Measurements from ENCODE around the gene SSBP3. TPM values are rescaled to one million over a fixed set of nuclear protein-coding genes. Genes with fewer than 3 reads are reported as not detected.
A peak's percentile ranks its signal among the peaks of the same experiment; 100 is the strongest.

The SSBP3 gene
- total and polyA plus RNA-seq, 9 of the 15 experiments (the other 6 are each of a cell fraction or from before 2014, with no cell fraction given), result 8.7 to 108 (median 33.8) TPM

DNA sequence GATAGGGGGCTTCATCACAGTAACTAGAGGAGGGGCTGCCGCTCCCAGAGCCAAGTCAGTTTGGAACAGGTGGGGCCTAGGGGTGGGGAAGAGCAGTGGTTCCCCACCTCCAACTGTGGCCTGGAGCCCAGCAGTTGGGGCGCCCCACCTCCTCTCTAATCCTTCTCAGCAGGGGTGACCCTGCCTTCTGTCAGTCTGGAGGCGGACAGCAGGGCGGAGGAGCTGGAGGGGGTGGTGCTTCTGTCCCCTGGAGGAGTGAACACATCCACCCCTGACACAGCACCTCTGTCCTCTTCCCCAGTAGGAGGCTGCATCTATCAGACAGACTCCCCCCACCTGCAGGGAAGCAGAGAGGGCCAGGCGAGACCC is 132.4 kb downstream of the SSBP3 start (continued):
- TF ChIP-seq ZNF274 (IDR thresholded peaks at IDR 0.05; ENCODE audit: borderline replicate concordance, low read depth, low read length) (no peak), ESRRB (CRISPR knock-in tag; IDR thresholded peaks at IDR 0.05; ENCODE audit: borderline replicate concordance) (no peak), MAFG (tag; conservative IDR thresholded peaks at IDR 0.05) (no peak), FOXK2 (conservative IDR thresholded peaks at IDR 0.05 in 1 of 2, IDR thresholded peaks at IDR 0.05 in 1 of 2; ENCODE audit: low read depth in 2 of 2) (0 out of 4 replicates have a peak, but pooled peaks of 1 of the 2 experiments have one; percentile 23), ZBTB7A (IDR thresholded peaks at IDR 0.05; ENCODE audit: borderline replicate concordance, control insufficient read depth, low read depth, low read length) (peak; percentile 45; the same call in 1 of the 2 replicates), POLR2AphosphoS2 (IDR thresholded peaks at IDR 0.05; ENCODE audit: low read length) (no peak), ZNF717 (CRISPR knock-in tag; IDR thresholded peaks at IDR 0.05) (no peak)
- TF ChIP-seq, protein P1, sequence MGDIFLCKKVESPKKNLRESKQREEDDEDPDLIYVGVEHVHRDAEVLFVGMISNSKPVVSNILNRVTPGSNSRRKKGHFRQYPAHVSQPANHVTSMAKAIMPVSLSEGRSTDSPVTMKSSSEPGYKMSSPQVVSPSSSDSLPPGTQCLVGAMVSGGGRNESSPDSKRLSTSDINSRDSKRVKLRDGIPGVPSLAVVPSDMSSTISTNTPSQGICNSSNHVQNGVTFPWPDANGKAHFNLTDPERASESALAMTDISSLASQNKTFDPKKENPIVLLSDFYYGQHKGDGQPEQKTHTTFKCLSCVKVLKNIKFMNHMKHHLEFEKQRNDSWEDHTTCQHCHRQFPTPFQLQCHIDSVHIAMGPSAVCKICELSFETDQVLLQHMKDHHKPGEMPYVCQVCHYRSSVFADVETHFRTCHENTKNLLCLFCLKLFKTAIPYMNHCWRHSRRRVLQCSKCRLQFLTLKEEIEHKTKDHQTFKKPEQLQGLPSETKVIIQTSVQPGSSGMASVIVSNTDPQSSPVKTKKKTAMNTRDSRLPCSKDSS (IDR thresholded peaks at IDR 0.05; ENCODE audit: low read depth, partially characterized antibody), result no peak
- TF ChIP-seq, protein P2, sequence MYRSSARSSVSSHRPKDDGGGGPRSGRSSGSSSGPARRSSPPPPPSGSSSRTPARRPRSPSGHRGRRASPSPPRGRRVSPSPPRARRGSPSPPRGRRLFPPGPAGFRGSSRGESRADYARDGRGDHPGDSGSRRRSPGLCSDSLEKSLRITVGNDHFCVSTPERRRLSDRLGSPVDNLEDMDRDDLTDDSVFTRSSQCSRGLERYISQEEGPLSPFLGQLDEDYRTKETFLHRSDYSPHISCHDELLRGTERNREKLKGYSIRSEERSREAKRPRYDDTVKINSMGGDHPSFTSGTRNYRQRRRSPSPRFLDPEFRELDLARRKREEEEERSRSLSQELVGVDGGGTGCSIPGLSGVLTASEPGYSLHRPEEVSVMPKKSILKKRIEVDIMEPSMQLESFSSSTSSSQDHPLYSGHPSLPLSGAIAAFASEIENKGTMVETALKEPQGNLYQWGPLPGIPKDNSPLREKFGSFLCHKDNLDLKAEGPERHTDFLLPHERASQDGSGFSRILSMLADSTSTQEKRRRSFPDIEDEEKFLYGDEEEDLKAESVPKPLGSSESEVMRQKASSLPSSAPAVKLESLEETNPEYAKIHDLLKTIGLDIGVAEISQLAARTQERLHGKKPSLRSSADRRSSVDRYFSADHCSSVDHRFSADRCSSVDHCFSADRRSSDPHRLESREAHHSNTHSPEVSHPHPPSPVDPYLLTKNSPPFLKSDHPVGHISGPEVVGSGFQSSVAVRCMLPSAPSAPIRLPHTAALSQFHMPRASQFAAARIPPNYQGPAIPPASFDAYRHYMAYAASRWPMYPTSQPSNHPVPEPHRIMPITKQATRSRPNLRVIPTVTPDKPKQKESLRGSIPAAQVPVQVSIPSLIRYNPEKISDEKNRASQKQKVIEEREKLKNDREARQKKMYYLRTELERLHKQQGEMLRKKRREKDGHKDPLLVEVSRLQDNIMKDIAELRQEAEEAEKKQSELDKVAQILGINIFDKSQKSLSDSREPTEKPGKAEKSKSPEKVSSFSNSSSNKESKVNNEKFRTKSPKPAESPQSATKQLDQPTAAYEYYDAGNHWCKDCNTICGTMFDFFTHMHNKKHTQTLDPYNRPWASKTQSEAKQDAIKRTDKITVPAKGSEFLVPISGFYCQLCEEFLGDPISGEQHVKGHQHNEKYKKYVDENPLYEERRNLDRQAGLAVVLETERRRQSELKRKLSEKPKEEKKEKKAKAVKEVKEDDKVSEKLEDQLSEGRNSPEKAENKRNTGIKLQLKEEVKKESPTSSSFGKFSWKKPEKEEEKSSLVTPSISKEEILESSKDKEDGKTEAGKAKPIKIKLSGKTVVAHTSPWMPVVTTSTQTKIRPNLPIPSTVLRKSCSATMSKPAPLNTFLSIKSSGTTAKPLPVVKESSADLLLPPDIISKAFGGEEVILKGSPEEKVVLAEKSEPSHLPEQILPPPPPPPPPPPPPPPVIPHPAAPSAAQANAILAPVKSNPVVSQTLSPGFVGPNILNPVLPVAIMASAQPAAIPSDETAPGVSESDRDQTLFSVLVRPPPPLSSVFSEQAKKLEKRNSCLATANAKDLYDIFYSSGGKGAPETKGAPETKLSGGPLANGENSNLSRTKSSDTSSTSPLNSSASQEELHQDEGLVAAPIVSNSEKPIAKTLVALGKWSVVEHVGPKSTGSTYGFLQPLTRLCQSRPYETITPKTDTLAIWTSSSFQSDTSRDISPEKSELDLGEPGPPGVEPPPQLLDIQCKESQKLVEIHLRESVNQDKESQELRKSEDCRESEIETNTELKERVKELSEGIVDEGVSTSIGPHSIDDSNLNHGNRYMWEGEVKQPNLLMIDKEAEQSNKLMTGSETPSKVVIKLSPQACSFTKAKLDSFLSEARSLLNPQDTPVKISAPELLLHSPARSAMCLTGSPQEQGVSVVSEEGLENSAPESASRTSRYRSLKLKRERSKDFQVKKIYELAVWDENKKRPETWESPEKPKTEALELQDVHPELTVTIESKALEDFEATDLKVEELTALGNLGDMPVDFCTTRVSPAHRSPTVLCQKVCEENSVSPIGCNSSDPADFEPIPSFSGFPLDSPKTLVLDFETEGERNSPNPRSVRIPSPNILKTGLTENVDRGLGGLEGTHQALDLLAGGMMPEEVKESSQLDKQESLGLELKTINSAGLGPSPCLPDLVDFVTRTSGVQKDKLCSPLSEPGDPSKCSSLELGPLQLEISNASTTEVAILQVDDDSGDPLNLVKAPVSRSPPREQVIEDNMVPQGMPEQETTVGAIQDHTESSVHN (IDR thresholded peaks at IDR 0.05; ENCODE audit: borderline replicate concordance in 1 of 2, low read depth in 1 of 2), result no peak
- TF ChIP-seq, protein P3, sequence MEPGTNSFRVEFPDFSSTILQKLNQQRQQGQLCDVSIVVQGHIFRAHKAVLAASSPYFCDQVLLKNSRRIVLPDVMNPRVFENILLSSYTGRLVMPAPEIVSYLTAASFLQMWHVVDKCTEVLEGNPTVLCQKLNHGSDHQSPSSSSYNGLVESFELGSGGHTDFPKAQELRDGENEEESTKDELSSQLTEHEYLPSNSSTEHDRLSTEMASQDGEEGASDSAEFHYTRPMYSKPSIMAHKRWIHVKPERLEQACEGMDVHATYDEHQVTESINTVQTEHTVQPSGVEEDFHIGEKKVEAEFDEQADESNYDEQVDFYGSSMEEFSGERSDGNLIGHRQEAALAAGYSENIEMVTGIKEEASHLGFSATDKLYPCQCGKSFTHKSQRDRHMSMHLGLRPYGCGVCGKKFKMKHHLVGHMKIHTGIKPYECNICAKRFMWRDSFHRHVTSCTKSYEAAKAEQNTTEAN (CRISPR knock-in tag; IDR thresholded peaks at IDR 0.05), result no peak
